ENCODE data around the gene PHLDA3.

Gene PHLDA3

GRCh38 chr1:201454608-201455007 lies 14.4 kb downstream of the PHLDA3 start:
- Histone ChIP-seq H3K4me2 (ENCODE audit: insufficient read depth, low read length) (peak overlapping the region; percentile 11; the same call in 1 of the 2 replicates), H3K79me2 (ENCODE audit: insufficient read depth, low read length) (no peaks in the 10 kb centered on the region), H3K27ac (ENCODE audit: low read length) (no peak overlapping the region), H3K27me3 (ENCODE audit: insufficient read depth, low read length, poor library complexity) (no peaks in the 10 kb centered on the region), H3K4me3 (ENCODE audit: low read depth in 1 of 2, low read length in 2 of 2) (no peak overlapping the region), H3K9ac (ENCODE audit: low read depth, low read length) (no peak overlapping the region), H3K36me3 (ENCODE audit: insufficient read depth, low read length) (no peaks in the 10 kb centered on the region), H2AFZ (ENCODE audit: low read depth, low read length) (no peak overlapping the region), H4K20me1 (ENCODE audit: insufficient read depth, low read length) (no peaks in the 10 kb centered on the region), H3K4me1 (ENCODE audit: insufficient read depth, low read length) (peaks cover 27% of the 10 kb centered on the region), H3K9me3 (ENCODE audit: insufficient read depth, low read length, severe bottlenecking) (no peaks in the 10 kb centered on the region)
- TF ChIP-seq, protein P1, sequence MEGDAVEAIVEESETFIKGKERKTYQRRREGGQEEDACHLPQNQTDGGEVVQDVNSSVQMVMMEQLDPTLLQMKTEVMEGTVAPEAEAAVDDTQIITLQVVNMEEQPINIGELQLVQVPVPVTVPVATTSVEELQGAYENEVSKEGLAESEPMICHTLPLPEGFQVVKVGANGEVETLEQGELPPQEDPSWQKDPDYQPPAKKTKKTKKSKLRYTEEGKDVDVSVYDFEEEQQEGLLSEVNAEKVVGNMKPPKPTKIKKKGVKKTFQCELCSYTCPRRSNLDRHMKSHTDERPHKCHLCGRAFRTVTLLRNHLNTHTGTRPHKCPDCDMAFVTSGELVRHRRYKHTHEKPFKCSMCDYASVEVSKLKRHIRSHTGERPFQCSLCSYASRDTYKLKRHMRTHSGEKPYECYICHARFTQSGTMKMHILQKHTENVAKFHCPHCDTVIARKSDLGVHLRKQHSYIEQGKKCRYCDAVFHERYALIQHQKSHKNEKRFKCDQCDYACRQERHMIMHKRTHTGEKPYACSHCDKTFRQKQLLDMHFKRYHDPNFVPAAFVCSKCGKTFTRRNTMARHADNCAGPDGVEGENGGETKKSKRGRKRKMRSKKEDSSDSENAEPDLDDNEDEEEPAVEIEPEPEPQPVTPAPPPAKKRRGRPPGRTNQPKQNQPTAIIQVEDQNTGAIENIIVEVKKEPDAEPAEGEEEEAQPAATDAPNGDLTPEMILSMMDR (IDR thresholded peaks at IDR 0.05; ENCODE audit: borderline replicate concordance, extremely low read depth, low read length, poor library complexity, severe bottlenecking), result no peak
- no peak for TF ChIP-seq EZH2 (IDR thresholded peaks at IDR 0.05; ENCODE audit: borderline replicate concordance, low read depth, low read length, severe bottlenecking)
- ATAC-seq (ENCODE audit: insufficient read depth, low read depth) (no peak), DNase-seq (no peak)

DNA sequence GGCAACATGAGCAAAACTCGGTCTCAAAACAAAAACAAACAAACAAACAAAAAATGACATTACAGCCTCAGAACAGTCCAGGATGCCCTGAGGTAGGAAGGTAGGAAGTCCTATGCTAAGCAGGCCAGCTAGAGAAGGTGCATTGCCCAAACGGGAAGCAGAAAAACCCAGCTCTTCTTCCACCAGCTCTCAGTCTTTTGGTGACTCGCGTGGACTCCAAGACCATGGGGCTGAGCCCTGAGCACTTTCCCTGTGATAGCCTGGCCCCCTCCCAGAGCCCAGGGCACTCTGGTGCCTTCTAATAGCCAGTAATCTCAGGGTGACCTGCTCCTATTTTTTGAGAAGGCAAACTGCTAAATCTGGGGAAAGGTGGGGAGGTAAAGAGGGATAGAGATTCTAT lies 16.1 kb downstream of the PHLDA3 start:
- no peak for ATAC-seq (ENCODE audit: insufficient read depth, low read depth)
- H3K27me3 ChIP-seq (ENCODE audit: insufficient read depth, low read length, poor library complexity), result no peaks in the 10 kb centered on the region
- DNase-seq, result no peak
- peaks cover 30% of the 10 kb centered on the region for H3K4me1 ChIP-seq (ENCODE audit: insufficient read depth, low read length)
- no peak overlapping the region for H2AFZ ChIP-seq (ENCODE audit: low read depth, low read length)
- H3K9me3 ChIP-seq (ENCODE audit: insufficient read depth, low read length, severe bottlenecking), result no peaks in the 10 kb centered on the region
- no peak overlapping the region for H3K27ac ChIP-seq (ENCODE audit: low read length)
- H3K79me2 ChIP-seq (ENCODE audit: insufficient read depth, low read length), result no peaks in the 10 kb centered on the region
- H3K36me3 ChIP-seq (ENCODE audit: insufficient read depth, low read length), result no peaks in the 10 kb centered on the region
- no peak overlapping the region for H3K4me2 ChIP-seq (ENCODE audit: insufficient read depth, low read length)
- H4K20me1 ChIP-seq (ENCODE audit: insufficient read depth, low read length), result no peaks in the 10 kb centered on the region
- no peak for TF ChIP-seq EZH2 (IDR thresholded peaks at IDR 0.05; ENCODE audit: borderline replicate concordance, low read depth, low read length, severe bottlenecking)
- TF ChIP-seq, protein P1 (IDR thresholded peaks at IDR 0.05; ENCODE audit: borderline replicate concordance, extremely low read depth, low read length, poor library complexity, severe bottlenecking), result no peak
- H3K4me3 ChIP-seq (ENCODE audit: low read depth in 1 of 2, low read length in 2 of 2), result no peak overlapping the region
- H3K9ac ChIP-seq (ENCODE audit: low read depth, low read length), result no peak overlapping the region

DNA sequence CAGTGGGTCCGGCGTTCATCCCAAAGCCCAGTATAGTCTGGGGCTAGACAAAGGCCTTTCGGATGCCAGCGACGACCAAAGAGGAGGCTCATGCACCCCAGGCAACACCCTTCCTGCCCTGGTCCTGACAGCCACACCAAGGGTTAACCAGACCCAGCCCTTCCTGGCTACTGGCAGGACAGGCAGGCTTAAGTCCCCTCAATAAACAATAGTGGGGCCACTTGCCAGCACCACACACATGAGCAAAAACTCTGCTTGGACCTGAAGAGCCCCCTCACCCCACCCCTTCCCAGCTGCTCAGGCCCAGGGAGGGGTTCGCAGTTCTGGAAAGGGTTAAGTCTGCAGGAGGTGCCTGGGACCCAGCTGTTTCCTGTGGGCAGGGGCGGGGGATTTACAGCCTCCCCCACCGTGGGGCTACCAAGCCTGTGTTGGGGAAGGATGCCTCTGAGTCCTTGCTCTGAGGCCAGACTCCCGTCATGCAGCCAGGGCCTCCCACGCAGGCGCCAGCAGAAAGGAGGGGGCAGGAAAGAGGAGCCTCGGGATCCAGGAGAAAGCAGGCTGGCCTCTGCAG lies 18.2 kb downstream of the PHLDA3 start:
- no peak overlapping the region for H3K4me2 ChIP-seq (ENCODE audit: insufficient read depth, low read length)
- H3K27ac ChIP-seq (ENCODE audit: low read length), result no peak overlapping the region
- DNase-seq (peak; percentile 41), ATAC-seq (ENCODE audit: insufficient read depth, low read depth) (0 out of 3 replicates have a peak, but pooled peaks have one; percentile 20)
- H3K4me1 ChIP-seq (ENCODE audit: insufficient read depth, low read length), result peaks cover 30% of the 10 kb centered on the region
- H3K4me3 ChIP-seq (ENCODE audit: low read depth in 1 of 2, low read length in 2 of 2), result no peak overlapping the region
- H3K79me2 ChIP-seq (ENCODE audit: insufficient read depth, low read length), result no peaks in the 10 kb centered on the region
- TF ChIP-seq EZH2 (IDR thresholded peaks at IDR 0.05; ENCODE audit: borderline replicate concordance, low read depth, low read length, severe bottlenecking), result no peak
- TF ChIP-seq, protein P1 (IDR thresholded peaks at IDR 0.05; ENCODE audit: borderline replicate concordance, extremely low read depth, low read length, poor library complexity, severe bottlenecking), result no peak
- no peak overlapping the region for H2AFZ ChIP-seq (ENCODE audit: low read depth, low read length)
- H3K9ac ChIP-seq (ENCODE audit: low read depth, low read length), result no peak overlapping the region
- H3K36me3 ChIP-seq (ENCODE audit: insufficient read depth, low read length), result no peaks in the 10 kb centered on the region
- no peaks in the 10 kb centered on the region for H3K9me3 ChIP-seq (ENCODE audit: insufficient read depth, low read length, severe bottlenecking)
- no peaks in the 10 kb centered on the region for H3K27me3 ChIP-seq (ENCODE audit: insufficient read depth, low read length, poor library complexity)
- H4K20me1 ChIP-seq (ENCODE audit: insufficient read depth, low read length), result no peaks in the 10 kb centered on the region

Data from DND-41 (cell line).